WI38 (cell line): Measurements from ENCODE around the gene OBSCN.

ENCODE experiments used
- H3K4me3 ChIP-seq: 2 replicates; pipeline ENCODE4 v1.5.1; 2011; ENCODE audit warnings: low read depth, mild to moderate bottlenecking, control low read depth, low read length
- TF ChIP-seq, protein P1 (sequence below): IDR thresholded peaks from 2 replicates; pipeline ENCODE4 v1.5.1; 2012; ENCODE audit warnings: low read depth, mild to moderate bottlenecking, control low read depth, low read length

The OBSCN gene

DNA sequence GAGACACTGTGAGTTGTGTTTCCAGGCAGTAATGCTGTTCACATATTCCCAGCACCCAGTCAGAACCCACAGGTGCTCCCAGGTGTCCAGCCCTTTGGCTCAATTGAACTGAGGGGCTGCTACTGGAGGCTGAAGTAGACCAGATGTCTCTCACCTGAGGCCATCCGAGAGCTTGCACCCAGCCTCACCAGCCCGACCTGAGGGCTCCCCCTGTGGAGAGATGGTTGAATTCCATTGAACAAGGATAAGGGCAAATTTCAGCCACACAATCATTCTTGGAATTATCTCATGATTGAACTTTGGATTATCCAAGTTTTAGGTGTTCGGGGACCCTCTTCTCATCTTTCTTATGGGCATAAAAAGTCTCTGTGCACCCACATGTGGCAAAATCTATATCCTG is 52.1 kb downstream of the OBSCN start:
- no peak overlapping the region for H3K4me3 ChIP-seq
- TF ChIP-seq, protein P1, sequence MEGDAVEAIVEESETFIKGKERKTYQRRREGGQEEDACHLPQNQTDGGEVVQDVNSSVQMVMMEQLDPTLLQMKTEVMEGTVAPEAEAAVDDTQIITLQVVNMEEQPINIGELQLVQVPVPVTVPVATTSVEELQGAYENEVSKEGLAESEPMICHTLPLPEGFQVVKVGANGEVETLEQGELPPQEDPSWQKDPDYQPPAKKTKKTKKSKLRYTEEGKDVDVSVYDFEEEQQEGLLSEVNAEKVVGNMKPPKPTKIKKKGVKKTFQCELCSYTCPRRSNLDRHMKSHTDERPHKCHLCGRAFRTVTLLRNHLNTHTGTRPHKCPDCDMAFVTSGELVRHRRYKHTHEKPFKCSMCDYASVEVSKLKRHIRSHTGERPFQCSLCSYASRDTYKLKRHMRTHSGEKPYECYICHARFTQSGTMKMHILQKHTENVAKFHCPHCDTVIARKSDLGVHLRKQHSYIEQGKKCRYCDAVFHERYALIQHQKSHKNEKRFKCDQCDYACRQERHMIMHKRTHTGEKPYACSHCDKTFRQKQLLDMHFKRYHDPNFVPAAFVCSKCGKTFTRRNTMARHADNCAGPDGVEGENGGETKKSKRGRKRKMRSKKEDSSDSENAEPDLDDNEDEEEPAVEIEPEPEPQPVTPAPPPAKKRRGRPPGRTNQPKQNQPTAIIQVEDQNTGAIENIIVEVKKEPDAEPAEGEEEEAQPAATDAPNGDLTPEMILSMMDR, result no peak

DNA sequence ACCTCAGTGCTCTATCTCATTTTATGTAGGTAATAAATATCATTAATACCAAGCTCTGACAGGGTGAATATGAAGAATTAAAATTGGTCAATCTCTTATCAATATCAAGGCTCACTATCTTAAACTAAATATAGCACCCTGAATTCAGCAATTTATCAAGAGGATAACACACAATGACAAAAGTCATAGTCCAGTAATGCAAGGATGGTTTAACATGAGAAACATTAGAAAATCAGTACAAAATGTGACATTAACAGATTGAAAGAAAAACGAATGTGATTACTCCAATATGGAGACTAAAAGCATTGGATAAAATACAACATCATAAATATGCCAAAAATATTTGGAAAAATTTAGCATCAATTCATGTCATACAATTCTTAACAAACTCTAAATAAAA is 53.9 kb downstream of the OBSCN start:
- TF ChIP-seq, protein P1, result no peak
- H3K4me3 ChIP-seq, result no peak overlapping the region

DNA sequence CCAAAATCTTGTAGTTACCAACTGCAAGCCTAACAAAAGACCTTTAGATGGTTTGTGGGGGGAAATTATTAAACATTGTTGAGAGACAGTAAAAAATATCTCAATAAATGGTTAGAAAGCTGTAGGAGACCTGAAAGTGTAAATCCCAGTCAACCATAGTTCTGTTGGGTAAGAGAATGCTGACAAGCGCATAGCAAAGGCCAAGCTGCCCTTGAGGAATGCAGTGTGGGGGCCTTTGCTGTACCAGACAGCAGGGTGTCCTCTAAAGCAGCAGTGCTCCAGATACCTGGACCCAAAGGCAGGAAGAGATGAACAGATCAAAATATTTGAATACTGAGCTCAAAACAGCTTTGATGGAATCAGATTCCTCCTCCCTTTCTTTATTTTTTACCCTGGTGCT is 54.6 kb downstream of the OBSCN start:
- TF ChIP-seq, protein P1, result no peak
- H3K4me3 ChIP-seq, result no peak overlapping the region

DNA sequence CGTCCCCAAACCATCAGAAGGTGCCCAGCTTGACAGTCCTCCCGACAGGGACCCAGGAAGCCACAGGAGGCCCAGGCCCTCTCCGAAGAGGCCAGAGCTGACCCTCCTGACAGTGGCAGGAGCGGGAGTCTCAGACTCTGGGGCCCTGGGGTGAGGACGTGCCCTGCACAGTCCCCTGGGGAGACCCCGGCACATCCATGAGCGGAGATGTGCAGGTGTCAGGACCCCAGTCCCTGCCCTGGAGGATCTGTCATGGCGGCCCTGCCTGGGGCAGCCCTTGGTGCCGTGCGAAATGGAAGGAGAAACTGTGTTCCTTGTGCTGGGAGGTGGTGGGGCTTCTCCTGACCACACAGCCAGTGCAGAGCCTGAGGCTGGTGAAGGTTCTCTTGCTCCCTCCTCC is 55.8 kb downstream of the OBSCN start:
- H3K4me3 ChIP-seq, result no peak overlapping the region
- TF ChIP-seq, protein P1, result no peak

GRCh38 chr1:228264090-228264829 is 56.4 kb downstream of the OBSCN start:
- TF ChIP-seq, protein P1, result no peak
- H3K4me3 ChIP-seq, result no peak overlapping the region

GRCh38 chr1:228265167-228265566 is 57.3 kb downstream of the OBSCN start:
- TF ChIP-seq, protein P1, result no peak
- no peak overlapping the region for H3K4me3 ChIP-seq

GRCh38 chr1:228267962-228268880 is 60.4 kb downstream of the OBSCN start:
- H3K4me3 ChIP-seq, result no peak overlapping the region
- TF ChIP-seq, protein P1, result no peak
